CD4-positive, alpha-beta T cell (primary cell): ENCODE data around the gene LPGAT1. TPM values are rescaled to one million over a fixed set of nuclear protein-coding genes. Genes with fewer than 3 reads are reported as not detected.

Experiments
- ATAC-seq: fragments of 200-7000 bp; cut with Tn5 transposase; one replicate; pipeline ENCODE4 v1.10.0; 2022; ENCODE audit warnings: mild to moderate bottlenecking; ENCODE audit not compliant: poor library complexity
- CTCF ChIA-PET: fragments of 350-600 bp; sonication (Branson Sonifier 250); formaldehyde crosslinking; loops from one replicate; lab custom pipeline; 2021; ENCODE audit warnings: antibody characterized with exemption, inconsistent platforms; lab: Charles Lee
- POLR2A ChIA-PET: fragments of 350-600 bp; sonication (Branson Sonifier 250); formaldehyde crosslinking; loops from one replicate; lab custom pipeline; 2021; ENCODE audit warnings: antibody characterized with exemption, inconsistent platforms; lab: Charles Lee
- DNase-seq, 14 experiments: peaks; one replicate each; pipeline ENCODE4 v3.0.0-alpha.2; 2013 to 2020; ENCODE audit warnings: mixed read lengths in 2 of 14
- H3K27ac ChIP-seq, 2 donors: one replicate each; pipeline versions ENCODE4 v1.5.1 to v1.7.0; 2013; ENCODE audit warnings: low read length in 2 of 2, low read depth in 1 of 2, mild to moderate bottlenecking in 1 of 2
- H3K27me3 ChIP-seq, 2 experiments: 1 replicate in 1 of 2; 2 replicates in 1 of 2; pipeline versions ENCODE4 v1.6.1 to v1.7.0; 2013; ENCODE audit warnings: low read length in 2 of 2, control low read depth in 1 of 2, mild to moderate bottlenecking in 1 of 2, moderate library complexity in 1 of 2; ENCODE audit not compliant: insufficient read depth in 2 of 2, control insufficient read depth in 1 of 2
- H3K36me3 ChIP-seq: one replicate; pipeline ENCODE4 v1.6.1; 2013; ENCODE audit warnings: low read length, control low read depth; ENCODE audit not compliant: insufficient read depth
- H3K4me1 ChIP-seq: one replicate; pipeline ENCODE4 v1.6.1; 2013; ENCODE audit warnings: low read length, control low read depth; ENCODE audit not compliant: insufficient read depth
- H3K4me3 ChIP-seq: one replicate; pipeline ENCODE4 v1.5.1; 2013; ENCODE audit warnings: mild to moderate bottlenecking, low read length, moderate library complexity
- H3K9me3 ChIP-seq, 2 experiments: 1 replicate in 1 of 2; 2 replicates in 1 of 2; pipeline versions ENCODE4 v1.6.1 to v1.7.0; 2013; ENCODE audit warnings: low read length in 2 of 2, mild to moderate bottlenecking in 2 of 2, control low read depth in 1 of 2, moderate library complexity in 1 of 2; ENCODE audit not compliant: control insufficient read depth in 1 of 2, insufficient read depth in 1 of 2
- H3K27ac Mint-ChIP-seq: one replicate; pipeline ENCODE4 v1.8.0; 2020; ENCODE audit warnings: mixed read lengths
- H3K27me3 Mint-ChIP-seq: one replicate; pipeline ENCODE4 v1.8.0; 2021; ENCODE audit warnings: mixed read lengths
- H3K36me3 Mint-ChIP-seq: one replicate; pipeline ENCODE4 v1.8.0; 2021; ENCODE audit warnings: low read depth, mixed read lengths
- H3K4me1 Mint-ChIP-seq: one replicate; pipeline ENCODE4 v1.8.0; 2021; ENCODE audit warnings: low read depth, mixed read lengths
- H3K4me3 Mint-ChIP-seq: one replicate; pipeline ENCODE4 v1.8.0; 2020; ENCODE audit warnings: mild to moderate bottlenecking, mixed read lengths
- H3K9me3 Mint-ChIP-seq: one replicate; pipeline ENCODE4 v1.8.0; 2020; ENCODE audit warnings: mixed read lengths
- CTCF ChIP-seq: fragments of 200-600 bp; IDR thresholded peaks from one replicate; pipeline ENCODE4 v1.8.0; 2022; ENCODE audit warnings: antibody characterized with exemption, mild to moderate bottlenecking
- intact Hi-C, 2 experiments: fragments of 100-400 bp; cut with DNase I in 1 of 2; cut with micrococcal nuclease in 1 of 2; formaldehyde crosslinking; loops; one replicate each; pipeline versions ENCODE4 v1.15.1 to v1.9.0; 2023 to 2025; cut with DNase I, micrococcal nuclease
- total RNA-seq, 174 experiments: library from RNA in 2 of 174; stranded (reverse) in 2 of 174; gene quantifications; one replicate each; pipeline ENCODE4 v1.2.3 and lab custom pipeline; 2021 to 2026

Gene LPGAT1
- total RNA-seq, 2 experiments from 2014 or later = 14.0 to 14.4 TPM

DNA sequence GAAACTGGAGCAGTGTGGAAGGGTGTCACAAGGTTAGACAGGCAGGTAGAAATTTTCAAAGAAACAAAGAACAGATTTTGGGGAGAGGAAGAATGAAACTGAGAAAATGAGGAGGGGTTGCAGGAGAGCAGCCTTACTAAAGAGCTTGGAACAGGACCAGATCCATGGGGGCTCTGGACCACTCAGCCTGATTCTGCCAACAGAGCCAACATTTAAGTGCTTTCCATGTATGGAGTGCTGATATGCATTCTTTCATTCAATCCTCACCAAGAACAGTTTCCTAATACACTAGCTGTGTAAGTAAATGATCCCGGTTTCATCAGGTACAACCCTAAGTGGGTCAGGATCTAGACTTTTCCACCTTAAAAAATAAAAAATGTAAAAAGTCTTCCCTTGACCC, 16.2 kb downstream of the LPGAT1 start:
- ChIA-PET CTCF (no interaction called here), POLR2A (no interaction called here)
- Histone ChIP-seq H3K36me3 (peaks cover 9% of the 10 kb centered on the region), H3K9me3 (no peaks in the 10 kb centered on the region), H3K4me1 (no peaks in the 10 kb centered on the region), H3K27ac (no peak overlapping the region), H3K4me3 (no peak overlapping the region), H3K27me3 (no peaks in the 10 kb centered on the region)
- no peak for ATAC-seq
- Mint-ChIP-seq H3K4me1 (no peaks in the 10 kb centered on the region), H3K4me3 (no peak overlapping the region), H3K36me3 (peaks cover 34% of the 10 kb centered on the region), H3K27ac (no peak overlapping the region), H3K9me3 (no peaks in the 10 kb centered on the region), H3K27me3 (no peaks in the 10 kb centered on the region)
- intact Hi-C loops = loop anchor here in 1 of 2 experiments (5.0 kb wide), 1 partner anchor 72 kb away; no protein-coding TSS in a partner anchor
- DNase-seq = no peak
- TF ChIP-seq CTCF = no peak

GRCh38 chr1:211813590-211813989, 17.0 kb downstream of the LPGAT1 start:
- Mint-ChIP-seq H3K27me3 (no peaks in the 10 kb centered on the region), H3K27ac (no peak overlapping the region), H3K36me3 (peaks cover 37% of the 10 kb centered on the region), H3K4me3 (no peak overlapping the region), H3K4me1 (no peaks in the 10 kb centered on the region), H3K9me3 (no peaks in the 10 kb centered on the region)
- intact Hi-C loops = loop anchor here in 1 of 2 experiments (5.0 kb wide), 1 partner anchor 71 kb away; no protein-coding TSS in a partner anchor
- no peaks in the 10 kb centered on the region for H3K27me3 ChIP-seq
- no peaks in the 10 kb centered on the region for H3K4me1 ChIP-seq
- POLR2A ChIA-PET = no interaction called here
- H3K9me3 ChIP-seq = no peaks in the 10 kb centered on the region
- TF ChIP-seq CTCF = no peak
- H3K36me3 ChIP-seq = peaks cover 9% of the 10 kb centered on the region
- no peak for ATAC-seq
- no peak for DNase-seq
- CTCF ChIA-PET = interaction anchor here (1.0 kb wide), 1 partner anchor 115 kb away, joined by 3 read pairs; no protein-coding TSS in a partner anchor
- no peak overlapping the region for H3K27ac ChIP-seq
- H3K4me3 ChIP-seq = no peak overlapping the region

DNA sequence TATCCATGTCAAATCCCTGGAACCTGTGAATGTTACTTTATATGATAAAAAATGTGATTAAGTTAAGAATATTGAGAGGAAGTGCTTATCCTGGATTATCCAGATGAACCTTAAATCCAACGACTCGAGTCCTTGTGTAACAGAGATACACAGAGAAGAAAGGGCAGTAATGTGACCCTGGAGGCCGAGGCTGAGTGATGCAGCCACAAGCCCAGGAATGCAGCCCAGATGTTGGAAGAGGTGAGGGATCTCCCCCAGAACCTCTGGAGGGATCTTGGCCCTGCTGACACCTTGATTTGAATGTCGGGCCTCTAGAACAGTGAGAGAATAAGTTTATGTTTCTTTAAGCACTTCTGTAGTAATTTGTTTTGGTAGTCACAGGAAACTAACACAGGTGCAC, 18.0 kb downstream of the LPGAT1 start:
- H3K36me3 Mint-ChIP-seq = peaks cover 44% of the 10 kb centered on the region
- Histone ChIP-seq H3K27ac (no peak overlapping the region), H3K36me3 (peaks cover 9% of the 10 kb centered on the region), H3K27me3 (no peaks in the 10 kb centered on the region), H3K4me3 (no peak overlapping the region), H3K9me3 (no peaks in the 10 kb centered on the region), H3K4me1 (no peaks in the 10 kb centered on the region)
- ATAC-seq (no peak), DNase-seq (no peak)
- TF ChIP-seq CTCF = no peak
- POLR2A ChIA-PET = no interaction called here
- H3K27me3 Mint-ChIP-seq = no peaks in the 10 kb centered on the region
- CTCF ChIA-PET = interaction anchor here (1.0 kb wide), 1 partner anchor 114 kb away, joined by 3 read pairs; no protein-coding TSS in a partner anchor
- intact Hi-C loops = loop anchor here in 1 of 2 experiments (5.0 kb wide), 1 partner anchor 70 kb away; no protein-coding TSS in a partner anchor
- H3K4me3 Mint-ChIP-seq = no peak overlapping the region
- no peaks in the 10 kb centered on the region for H3K9me3 Mint-ChIP-seq
- H3K27ac Mint-ChIP-seq = no peak overlapping the region
- no peaks in the 10 kb centered on the region for H3K4me1 Mint-ChIP-seq
